ENCODE measurements around the gene SLC30A5.
"Not testable (repeated sequence)": the region's sequence is repeated elsewhere in the genome, so short reads cannot be mapped to it uniquely, and the experiment has no call there.

Gene SLC30A5

DNA sequence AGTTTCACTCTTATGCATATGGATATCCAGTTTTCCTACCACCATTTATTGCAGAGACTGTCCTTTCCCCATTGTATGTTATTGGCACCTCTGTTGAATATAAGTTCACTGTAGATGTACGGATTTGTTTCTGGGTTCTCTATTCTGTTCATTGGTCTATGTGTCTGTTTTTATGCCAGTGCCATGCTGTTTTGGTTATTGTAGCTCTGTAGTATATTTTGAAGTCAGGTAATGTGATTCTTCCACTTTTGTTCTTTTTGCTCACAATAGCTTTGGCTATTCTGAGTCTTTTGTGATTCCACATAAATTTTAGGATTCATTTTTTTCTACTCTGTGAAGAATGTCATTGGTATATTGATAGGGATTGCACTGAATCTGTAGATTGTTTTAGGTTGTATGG lies 47.0 kb downstream of the SLC30A5 start:
- DNase-seq (ENCODE audit: low read depth): no peak
- no peak overlapping the region for H3K4me3 ChIP-seq (ENCODE audit: low read depth, low read length)

GRCh38 chr5:69148576-69148975 lies 54.8 kb downstream of the SLC30A5 start:
- DNase-seq (ENCODE audit: low read depth); H3K4me3 ChIP-seq (ENCODE audit: low read depth, low read length): not testable (repeated sequence)

More for the DNA sequence above, 47.0 kb downstream of the SLC30A5 start:
- no peak for TF ChIP-seq CTCF (IDR thresholded peaks at IDR 0.05; ENCODE audit: insufficient read depth, low read depth, low read length, missing control alignments)

GRCh38 chr5:69148981-69149675 lies 55.3 kb downstream of the SLC30A5 start:
- TF ChIP-seq CTCF (IDR thresholded peaks at IDR 0.05; ENCODE audit: insufficient read depth, low read depth, low read length, missing control alignments): no peak
- no peak overlapping the region for H3K4me3 ChIP-seq (ENCODE audit: low read depth, low read length)
- no peak for DNase-seq (ENCODE audit: low read depth)

- no peak for TF ChIP-seq CTCF (IDR thresholded peaks at IDR 0.05; ENCODE audit: insufficient read depth, low read depth, low read length, missing control alignments)
- DNase-seq (ENCODE audit: low read depth): no peak
- H3K4me3 ChIP-seq (ENCODE audit: low read depth, low read length): no peak overlapping the region
Measured at GRCh38 chr5:69149676-69150010, 55.8 kb downstream of the SLC30A5 start.

GRCh38 chr5:69152731-69153130 lies 58.9 kb downstream of the SLC30A5 start:
- no peak for DNase-seq (ENCODE audit: low read depth)
- TF ChIP-seq CTCF (IDR thresholded peaks at IDR 0.05; ENCODE audit: insufficient read depth, low read depth, low read length, missing control alignments): no peak

DNA sequence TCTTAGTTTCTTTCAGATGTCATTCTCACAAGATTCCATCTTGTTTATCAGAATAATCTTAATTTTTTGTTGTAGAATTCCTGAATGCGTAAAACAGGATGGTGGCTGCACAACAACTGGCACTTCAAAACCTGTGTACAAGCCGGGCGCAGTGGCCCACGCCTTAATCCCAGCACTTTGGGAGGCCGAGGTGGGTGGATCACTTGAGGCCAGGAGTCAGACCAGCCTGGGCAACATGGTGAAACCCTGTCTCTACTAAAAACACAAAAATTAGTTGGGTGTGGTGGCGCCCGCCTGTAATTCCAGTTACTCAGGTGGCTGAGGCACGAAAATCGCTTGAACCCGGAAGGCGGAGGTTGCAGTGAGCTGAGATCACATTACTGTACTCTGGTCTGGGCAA lies 62.6 kb downstream of the SLC30A5 start:
- TF ChIP-seq CTCF (IDR thresholded peaks at IDR 0.05; ENCODE audit: insufficient read depth, low read depth, low read length, missing control alignments): no peak
- H3K4me3 ChIP-seq (ENCODE audit: low read depth, low read length): no peak overlapping the region
- DNase-seq (ENCODE audit: low read depth): no peak

More at GRCh38 chr5:69152731-69153130, 58.9 kb downstream of the SLC30A5 start:
- no peak overlapping the region for H3K4me3 ChIP-seq (ENCODE audit: low read depth, low read length)

- TF ChIP-seq CTCF (IDR thresholded peaks at IDR 0.05; ENCODE audit: insufficient read depth, low read depth, low read length, missing control alignments): no peak
- DNase-seq (ENCODE audit: low read depth): no peak
- H3K4me3 ChIP-seq (ENCODE audit: low read depth, low read length): no peak overlapping the region
Measured at GRCh38 chr5:69158039-69158438, 64.2 kb downstream of the SLC30A5 start.

All from GM12865 (cell line).